ENCODE measurements around the gene GAS6.

DNA sequence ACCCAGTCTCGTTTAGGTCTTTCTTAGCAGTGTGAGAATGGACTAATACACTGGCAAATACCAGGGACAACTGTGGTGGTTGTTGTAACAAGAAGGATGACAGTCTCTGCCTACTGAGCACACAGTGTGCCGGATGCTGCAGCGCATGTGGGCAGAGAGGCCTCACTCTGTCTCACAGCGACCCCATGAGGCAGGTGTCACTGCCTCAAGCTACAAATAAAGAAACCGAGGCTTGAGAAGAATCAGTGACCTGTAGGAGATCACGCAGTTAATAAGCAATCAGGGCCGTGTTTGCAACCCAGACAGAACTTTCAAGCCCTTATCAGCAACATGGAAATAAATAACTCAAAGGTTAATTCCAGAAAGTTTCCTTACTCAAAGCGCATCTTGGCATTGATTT is 40.5 kb upstream of the GAS6 start:
- TF ChIP-seq POLR2AphosphoS5 (IDR thresholded peaks at IDR 0.05; ENCODE audit: low read depth, low read length) = no peak
- TF ChIP-seq SPI1 (IDR thresholded peaks at IDR 0.05; ENCODE audit: low read depth, low read length) = no peak
- TF ChIP-seq POLR2A (IDR thresholded peaks at IDR 0.05; ENCODE audit: low read depth, low read length) = no peak
- TF ChIP-seq PAX5 (IDR thresholded peaks at IDR 0.05; ENCODE audit: insufficient read depth, low read length, severe bottlenecking) = no peak
- TF ChIP-seq TAF1 (IDR thresholded peaks at IDR 0.05; ENCODE audit: low read depth, low read length) = no peak
